Measurements from ENCODE around the gene PRPF8. TPM values are rescaled to one million over a fixed set of nuclear protein-coding genes. Genes with fewer than 3 reads are reported as not detected.
"Not testable (repeated sequence)": the region's sequence is repeated elsewhere in the genome, so short reads cannot be mapped to it uniquely, and the experiment has no call there.

PRPF8 gene
- total RNA-seq, 4 donors from 2014 or later = 123 to 413 (median 243) TPM

GRCh38 chr17:1709971-1710806, 25.5 kb upstream of the PRPF8 start, which contains the start of gene TLCD2:
Gene TLCD2 (minus strand): TSS chr17:1710377. CDS start chr17:1710242, 135 bp downstream.
- H3K9me3 ChIP-seq = no peaks in the 10 kb centered on the region
- peak within 1 kb of the TSS; percentile 45 to 63 for H3K4me3 ChIP-seq
- peak in 1 of 2 donors; percentile 53 for TF ChIP-seq POLR2A (IDR thresholded peaks at IDR 0.05)
- TF ChIP-seq, protein P1, sequence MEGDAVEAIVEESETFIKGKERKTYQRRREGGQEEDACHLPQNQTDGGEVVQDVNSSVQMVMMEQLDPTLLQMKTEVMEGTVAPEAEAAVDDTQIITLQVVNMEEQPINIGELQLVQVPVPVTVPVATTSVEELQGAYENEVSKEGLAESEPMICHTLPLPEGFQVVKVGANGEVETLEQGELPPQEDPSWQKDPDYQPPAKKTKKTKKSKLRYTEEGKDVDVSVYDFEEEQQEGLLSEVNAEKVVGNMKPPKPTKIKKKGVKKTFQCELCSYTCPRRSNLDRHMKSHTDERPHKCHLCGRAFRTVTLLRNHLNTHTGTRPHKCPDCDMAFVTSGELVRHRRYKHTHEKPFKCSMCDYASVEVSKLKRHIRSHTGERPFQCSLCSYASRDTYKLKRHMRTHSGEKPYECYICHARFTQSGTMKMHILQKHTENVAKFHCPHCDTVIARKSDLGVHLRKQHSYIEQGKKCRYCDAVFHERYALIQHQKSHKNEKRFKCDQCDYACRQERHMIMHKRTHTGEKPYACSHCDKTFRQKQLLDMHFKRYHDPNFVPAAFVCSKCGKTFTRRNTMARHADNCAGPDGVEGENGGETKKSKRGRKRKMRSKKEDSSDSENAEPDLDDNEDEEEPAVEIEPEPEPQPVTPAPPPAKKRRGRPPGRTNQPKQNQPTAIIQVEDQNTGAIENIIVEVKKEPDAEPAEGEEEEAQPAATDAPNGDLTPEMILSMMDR (IDR thresholded peaks at IDR 0.05) = no peak
- intact Hi-C loops (cut with DNase I; ENCODE audit: low total_unique reads) = no loop called here
- H3K4me1 ChIP-seq = peaks cover 0 to 8% of the 10 kb centered on the region in 2 donors
- DNase-seq = peak; percentile 70 to 80
- peak within 1 kb of the TSS; percentile 70 to 82 for H3K27ac ChIP-seq
- no peaks in the 10 kb centered on the region for H3K36me3 ChIP-seq
- no peaks in the 10 kb centered on the region for H3K27me3 ChIP-seq

DNA sequence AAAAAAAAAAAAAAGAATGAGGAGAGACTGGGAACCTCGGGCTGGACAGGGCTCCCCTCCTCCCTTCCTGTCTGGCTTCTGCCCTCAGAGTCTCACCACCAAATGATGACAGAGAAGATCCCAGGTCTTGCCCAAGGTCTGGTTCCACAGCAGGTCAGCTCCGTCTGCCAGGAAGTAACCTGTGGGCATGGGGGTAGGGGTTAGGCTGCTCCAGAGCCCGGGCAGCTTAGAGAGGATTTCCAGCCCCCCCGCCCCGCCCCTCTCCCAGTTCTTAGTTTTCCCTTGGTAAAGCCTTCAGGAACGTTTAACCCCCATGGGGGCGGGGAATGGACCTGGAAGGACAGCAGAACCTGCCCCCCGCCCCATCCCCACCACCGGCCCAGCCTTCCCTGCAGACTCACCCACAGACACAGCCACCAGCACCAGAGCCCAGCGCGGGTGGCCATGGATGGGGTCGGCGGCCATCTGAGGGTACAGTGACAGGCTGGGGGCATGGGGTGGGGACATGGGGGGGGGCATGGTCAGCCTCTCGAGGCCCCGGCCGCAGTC, 24.8 kb upstream of the PRPF8 start:
- intact Hi-C loops (cut with DNase I; ENCODE audit: low total_unique reads) = no loop called here
- TF ChIP-seq POLR2A (IDR thresholded peaks at IDR 0.05) = no peak
- TF ChIP-seq, protein P1 (IDR thresholded peaks at IDR 0.05) = no peak
- Histone ChIP-seq H3K36me3 (no peaks in the 10 kb centered on the region), H3K27ac (peak overlapping the region; percentile 70 to 82), H3K4me1 (peaks cover 0 to 8% of the 10 kb centered on the region in 2 donors), H3K27me3 (no peaks in the 10 kb centered on the region), H3K9me3 (no peaks in the 10 kb centered on the region), H3K4me3 (peak overlapping the region; percentile 45 to 63)
- DNase-seq = peak in 1 of 2 donors; percentile 31

- intact Hi-C loops (cut with DNase I; ENCODE audit: low total_unique reads); H3K36me3 ChIP-seq; DNase-seq; H3K27me3 ChIP-seq; H3K27ac ChIP-seq; H3K4me3 ChIP-seq; H3K9me3 ChIP-seq; H3K4me1 ChIP-seq: not testable (repeated sequence)
Measured at GRCh38 chr17:1708791-1709346, 24.2 kb upstream of the PRPF8 start.

DNA sequence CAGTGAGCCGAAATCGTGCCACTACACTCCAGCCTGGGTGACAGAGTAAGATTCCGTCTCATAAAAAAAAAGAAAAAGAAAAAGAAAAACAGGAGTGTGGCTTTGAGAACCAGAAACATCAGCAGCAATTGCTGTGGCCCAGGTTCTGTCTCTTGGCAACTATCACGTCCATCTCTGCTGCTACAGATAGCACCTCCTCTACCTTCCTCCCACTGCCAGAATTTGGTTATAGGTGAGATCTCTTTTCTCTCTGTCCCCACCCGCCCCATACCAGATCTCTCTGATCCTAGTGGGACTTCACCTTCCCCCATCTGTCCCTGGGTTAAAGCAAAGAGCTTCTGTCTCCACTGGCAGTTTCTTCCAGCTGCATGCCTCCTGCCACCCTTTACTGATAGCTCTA, 22.4 kb upstream of the PRPF8 start:
- no peak overlapping the region for H3K27ac ChIP-seq
- no peaks in the 10 kb centered on the region for H3K27me3 ChIP-seq
- H3K9me3 ChIP-seq = no peaks in the 10 kb centered on the region
- peaks cover 0 to 4% of the 10 kb centered on the region in 2 donors for H3K4me1 ChIP-seq
- intact Hi-C loops (cut with DNase I; ENCODE audit: low total_unique reads) = no loop called here
- no peak overlapping the region for H3K4me3 ChIP-seq
- DNase-seq = no peak
- no peaks in the 10 kb centered on the region for H3K36me3 ChIP-seq
- TF ChIP-seq, protein P1 (IDR thresholded peaks at IDR 0.05) = no peak
- TF ChIP-seq POLR2A (IDR thresholded peaks at IDR 0.05) = no peak

- H3K4me1 ChIP-seq = peaks cover 0 to 4% of the 10 kb centered on the region in 2 donors
- no peak for DNase-seq
- no peaks in the 10 kb centered on the region for H3K27me3 ChIP-seq
- intact Hi-C loops (cut with DNase I; ENCODE audit: low total_unique reads) = no loop called here
- H3K4me3 ChIP-seq = no peak overlapping the region
- TF ChIP-seq POLR2A (IDR thresholded peaks at IDR 0.05) = no peak
- TF ChIP-seq, protein P1 (IDR thresholded peaks at IDR 0.05) = no peak
- H3K9me3 ChIP-seq = no peaks in the 10 kb centered on the region
- H3K27ac ChIP-seq = no peak overlapping the region
- H3K36me3 ChIP-seq = no peaks in the 10 kb centered on the region
Measured at GRCh38 chr17:1705004-1705403, 20.3 kb upstream of the PRPF8 start.
